HG02973 (cell line): Measurements from ENCODE around the gene HIP1.
"Not testable (repeated sequence)": the region's sequence is repeated elsewhere in the genome, so short reads cannot be mapped to it uniquely, and the experiment has no call there.

ENCODE experiments used
- ATAC-seq: cut with Tn5 transposase; IDR thresholded peaks from one replicate; pipeline ENCODE4 v1.9.1; 2021; ENCODE audit warnings: moderate library complexity; ENCODE audit not compliant: unreplicated experiment

HIP1 gene

GRCh38 chr7:75739796-75740672 lies 1.3 kb upstream of the HIP1 start:
- peak; percentile 24 for ATAC-seq

GRCh38 chr7:75738975-75739795 lies 444 bp upstream of the HIP1 start:
- peak; percentile 90 for ATAC-seq

- ATAC-seq: no peak
Observed at GRCh38 chr7:75737856-75738603, 711 bp downstream of the HIP1 start.

DNA sequence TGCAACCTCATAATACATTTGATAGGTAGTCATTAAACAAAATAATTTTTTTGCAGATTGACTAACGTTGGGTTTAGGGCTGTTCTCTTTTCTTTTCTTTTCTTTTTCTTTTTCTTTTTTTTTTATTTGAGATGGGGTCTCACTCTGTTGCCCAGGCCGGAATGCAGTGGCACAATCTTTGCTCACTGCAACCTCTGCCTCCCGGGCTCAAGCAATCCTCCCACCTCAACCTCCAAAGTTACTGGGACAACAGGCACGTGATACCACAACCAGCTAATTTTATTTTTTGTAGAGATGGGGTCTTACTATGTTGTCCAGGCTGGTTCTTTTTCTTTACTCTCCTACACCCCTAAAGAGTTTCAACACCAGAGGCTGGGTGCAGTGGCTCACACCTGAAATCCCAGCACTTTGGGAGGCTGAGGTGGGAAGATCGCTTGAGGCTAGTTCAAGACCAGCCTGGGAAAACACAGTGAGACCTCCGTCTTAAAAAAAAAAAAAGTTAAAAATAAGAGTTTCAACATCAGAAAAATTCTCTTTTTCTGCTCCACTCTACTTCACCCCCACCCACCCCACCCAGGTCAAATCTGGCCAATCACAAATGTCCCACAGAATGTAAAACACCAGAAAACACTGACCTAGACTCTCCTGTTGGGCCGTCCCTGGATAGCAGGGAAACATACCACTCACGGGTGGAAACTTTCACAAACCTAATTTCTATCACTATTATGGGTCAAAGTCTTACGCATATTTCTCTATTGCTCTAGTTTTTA lies 3.0 kb downstream of the HIP1 start:
- no peak for ATAC-seq

DNA sequence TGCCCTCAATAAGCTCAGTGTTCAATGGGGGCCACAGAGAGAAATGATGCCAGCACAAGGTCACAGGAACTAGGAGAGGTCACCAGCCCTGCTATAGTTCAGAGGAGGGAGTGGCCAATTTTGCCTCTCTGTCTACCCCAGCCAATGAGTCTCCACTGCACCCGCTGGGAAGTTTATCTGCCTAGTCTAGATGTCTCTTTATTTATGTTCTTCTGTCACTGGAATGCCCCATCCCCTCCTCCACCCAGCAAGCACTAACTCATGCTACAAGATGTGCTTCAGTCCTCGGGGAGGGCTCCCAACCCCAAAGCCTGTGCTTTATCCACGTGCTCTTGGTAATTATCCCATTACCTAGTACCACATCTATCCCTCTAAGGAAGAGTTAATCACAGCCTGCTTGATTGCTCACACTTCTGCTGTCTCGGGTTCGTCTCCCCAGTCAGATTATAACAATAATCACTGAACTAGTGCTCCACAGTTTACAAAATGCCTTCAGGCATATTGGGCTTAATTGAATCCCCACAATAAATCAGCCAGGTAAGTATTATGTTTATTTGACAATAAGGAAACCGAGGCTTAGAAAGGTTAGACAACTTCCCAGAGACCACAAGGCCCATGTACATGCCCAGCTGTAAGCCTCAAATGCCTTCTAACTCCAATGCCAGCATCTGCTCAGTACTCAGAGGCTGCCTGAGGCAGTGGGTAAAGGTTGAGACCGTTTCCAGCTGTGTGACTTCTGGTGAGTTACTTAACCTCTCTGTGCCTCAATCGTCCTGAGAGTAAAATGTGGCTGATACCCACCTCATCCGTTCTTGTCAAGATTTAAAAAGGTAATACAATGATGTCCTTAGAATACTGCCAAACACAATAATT lies 3.9 kb downstream of the HIP1 start:
- no peak for ATAC-seq

DNA sequence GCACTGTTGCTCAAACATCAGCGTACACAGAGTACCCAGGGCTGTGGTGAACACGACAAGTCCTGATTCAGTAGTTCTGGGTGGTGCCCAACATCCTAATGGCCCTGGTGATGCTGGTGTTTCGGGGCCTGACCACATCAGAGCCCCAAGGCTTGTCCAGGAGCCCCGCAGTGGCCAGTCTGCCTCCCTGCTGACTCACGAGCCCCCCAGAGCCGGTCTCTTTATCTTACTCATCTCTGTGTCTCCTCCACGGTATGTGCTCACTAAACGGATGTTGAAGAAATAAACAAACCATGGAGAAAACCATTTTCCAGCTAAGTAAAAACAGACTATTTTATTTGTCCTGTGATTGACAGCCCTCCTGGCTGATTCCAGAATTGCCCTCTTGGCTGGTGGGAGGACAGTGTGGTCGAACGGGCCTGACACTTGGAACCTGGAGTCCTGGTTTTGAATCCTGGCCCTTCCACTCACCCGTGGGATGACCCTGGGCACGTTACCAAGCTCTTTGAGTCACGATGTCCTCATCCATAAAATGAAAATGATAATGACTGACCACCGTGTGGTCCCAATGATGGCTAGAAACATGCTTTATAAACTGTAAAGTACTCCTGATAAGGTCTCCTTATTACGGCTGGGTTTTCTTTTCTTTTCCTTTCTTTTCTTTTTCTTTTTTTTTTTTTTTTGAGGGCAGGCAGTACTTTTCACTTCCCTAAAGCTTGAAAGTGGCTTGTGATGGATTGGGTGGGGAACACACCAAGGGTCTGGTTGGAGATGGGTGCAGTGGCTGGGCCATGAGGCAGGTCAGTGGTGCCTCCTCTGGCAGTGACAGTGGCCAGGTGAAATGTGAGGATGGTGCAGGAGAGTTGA lies 5.7 kb downstream of the HIP1 start:
- no peak for ATAC-seq

GRCh38 chr7:75732016-75732521 lies 6.7 kb downstream of the HIP1 start:
- ATAC-seq: no peak

- no peak for ATAC-seq
Observed at GRCh38 chr7:75729851-75730274, 8.9 kb downstream of the HIP1 start.

GRCh38 chr7:75727881-75728593 lies 10.7 kb downstream of the HIP1 start:
- ATAC-seq: no peak

GRCh38 chr7:75727351-75727750 lies 11.4 kb downstream of the HIP1 start:
- ATAC-seq: not testable (repeated sequence)

DNA sequence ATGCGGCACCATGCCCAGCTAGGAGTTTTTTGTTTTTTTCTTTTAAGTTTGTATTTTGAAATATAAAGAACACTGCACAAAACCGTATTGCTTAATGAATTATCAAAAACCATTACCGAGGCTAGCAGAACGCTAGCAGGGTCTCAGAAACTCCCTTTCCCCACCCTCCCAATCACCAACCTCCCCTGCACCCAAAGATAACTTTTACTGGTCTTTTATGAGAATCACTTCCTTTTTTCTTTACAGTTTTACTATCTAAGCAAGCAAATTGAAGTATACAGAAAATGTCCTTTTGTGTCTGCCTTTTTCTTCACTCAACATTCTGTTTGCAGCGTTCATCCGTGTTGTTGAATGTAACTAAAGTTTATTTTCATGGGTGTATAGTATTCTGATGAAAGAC lies 13.4 kb downstream of the HIP1 start:
- ATAC-seq: no peak

- ATAC-seq: no peak
Observed at GRCh38 chr7:75723444-75723843, 15.3 kb downstream of the HIP1 start.

DNA sequence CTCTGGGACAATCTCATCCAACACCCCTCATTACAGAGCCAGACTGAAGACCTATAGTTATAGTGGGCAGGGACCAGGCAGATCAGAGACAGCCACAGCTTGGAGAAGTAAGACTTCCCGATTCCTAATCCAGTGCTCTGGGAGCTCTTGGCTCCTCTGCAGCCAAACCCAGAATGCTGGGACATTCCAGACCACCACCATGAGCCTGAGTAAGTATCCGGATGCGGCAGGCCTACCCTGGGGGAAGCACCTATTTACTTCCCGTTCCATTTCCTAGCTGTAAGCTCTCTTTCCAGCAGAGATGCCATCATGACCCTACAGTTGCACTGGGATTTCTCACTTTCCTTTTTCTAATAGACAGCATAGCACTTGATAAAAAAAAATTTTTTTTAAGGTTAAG lies 16.4 kb downstream of the HIP1 start:
- no peak for ATAC-seq

GRCh38 chr7:75721922-75722321 lies 16.8 kb downstream of the HIP1 start:
- not testable (repeated sequence) for ATAC-seq

- no peak for ATAC-seq
Observed at GRCh38 chr7:75721426-75721825, 17.3 kb downstream of the HIP1 start.

- no peak for ATAC-seq
Observed at GRCh38 chr7:75719626-75720025, 19.1 kb downstream of the HIP1 start.

GRCh38 chr7:75718390-75719031 lies 20.2 kb downstream of the HIP1 start:
- no peak for ATAC-seq
